ENCODE results near the gene P2RY6. TPM values are rescaled to one million over a fixed set of nuclear protein-coding genes. Genes with fewer than 3 reads are reported as not detected.

The P2RY6 gene
- total RNA-seq, 4 donors from 2014 or later, result 0.38 to 2.2 (median 1.4) TPM

DNA sequence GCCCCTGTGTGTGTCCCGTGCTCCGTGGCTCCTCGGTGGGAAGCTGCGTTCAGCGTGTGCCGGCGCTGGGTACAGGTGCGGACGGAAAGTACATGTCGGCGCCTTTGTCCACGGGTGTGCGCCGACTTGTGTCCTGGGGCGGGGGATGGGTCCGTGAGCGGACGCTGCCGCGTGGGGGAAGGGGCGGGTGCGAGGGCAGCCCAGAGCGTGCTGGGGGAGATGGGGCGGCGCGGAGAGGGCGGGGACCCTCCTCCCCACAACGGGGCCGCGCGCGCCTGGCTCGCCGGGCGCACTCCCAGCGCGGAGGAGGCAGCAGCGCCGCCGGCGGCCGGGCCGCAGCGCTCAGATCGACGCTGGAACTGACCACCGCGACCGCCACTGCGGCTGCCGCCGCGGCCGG is 70.5 kb downstream of the P2RY6 start:
- TF ChIP-seq CTCF (IDR thresholded peaks at IDR 0.05; ENCODE audit: low read depth), result no peak

- TF ChIP-seq CTCF (IDR thresholded peaks at IDR 0.05; ENCODE audit: low read depth), result no peak
Observed at GRCh38 chr11:73343076-73343873, 71.1 kb downstream of the P2RY6 start.

DNA sequence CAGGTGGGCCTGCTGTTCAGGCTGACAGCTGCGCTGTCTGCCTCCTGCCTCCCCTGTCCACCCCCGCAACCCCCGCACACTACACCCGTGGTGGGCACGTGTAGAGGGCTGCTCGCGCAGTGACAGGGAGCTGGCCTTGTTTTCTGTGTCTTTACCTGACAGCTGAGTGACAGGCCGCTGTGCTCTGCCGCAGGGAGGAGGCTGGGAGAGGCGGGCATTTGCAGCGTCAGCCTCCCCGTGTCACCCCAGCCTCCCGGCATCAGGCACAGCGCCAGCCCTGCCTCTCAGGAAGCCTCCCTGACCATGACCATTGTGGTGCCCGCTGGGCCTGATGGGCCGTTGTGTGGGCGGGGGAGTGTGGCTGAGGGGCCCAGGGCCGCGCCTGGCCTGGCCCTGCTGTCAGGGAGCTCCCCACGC is 72.1 kb downstream of the P2RY6 start:
- no peak for TF ChIP-seq CTCF (IDR thresholded peaks at IDR 0.05; ENCODE audit: low read depth)

- no peak for TF ChIP-seq CTCF (IDR thresholded peaks at IDR 0.05; ENCODE audit: low read depth)
Observed at GRCh38 chr11:73345481-73346160, 73.5 kb downstream of the P2RY6 start.

DNA sequence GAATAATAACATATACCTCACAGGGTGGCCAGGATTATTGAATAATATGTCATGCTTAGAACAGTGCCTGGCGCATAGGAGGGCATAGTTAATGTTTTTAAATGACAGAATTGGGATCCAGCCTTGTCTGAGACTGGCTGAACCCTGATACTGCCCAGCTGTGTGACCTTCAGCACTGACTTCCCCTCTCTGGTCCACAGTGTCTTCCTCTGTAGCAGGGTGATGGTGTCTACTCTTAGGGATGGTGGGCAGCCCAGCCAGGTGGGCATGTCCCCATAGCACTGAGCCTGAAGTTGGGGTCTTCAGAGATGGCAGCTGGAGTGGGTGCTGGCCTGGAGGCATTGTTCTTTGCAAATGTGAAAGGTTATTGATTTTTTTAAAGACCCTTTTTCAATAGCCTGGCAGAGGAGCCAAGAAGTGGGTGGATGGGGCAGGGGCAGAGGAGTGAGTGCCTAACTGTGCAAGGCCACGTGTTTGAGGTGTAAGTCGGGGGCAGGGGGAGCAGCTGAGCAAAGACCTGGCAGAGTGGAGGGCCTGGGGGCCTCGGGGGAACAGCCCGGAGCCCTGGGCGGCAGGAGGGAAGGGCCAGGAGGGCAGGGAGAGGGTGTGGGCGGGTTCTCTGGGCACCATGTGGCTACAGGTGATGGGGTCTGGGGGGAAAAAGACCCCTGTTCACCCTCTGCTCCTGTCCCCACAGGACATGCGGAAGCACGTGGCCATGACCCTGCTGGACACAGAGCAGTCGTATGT is 74.2 kb downstream of the P2RY6 start:
- TF ChIP-seq CTCF (IDR thresholded peaks at IDR 0.05; ENCODE audit: low read depth), result no peak

- TF ChIP-seq CTCF (IDR thresholded peaks at IDR 0.05; ENCODE audit: low read depth), result no peak
Observed at GRCh38 chr11:73347067-73347466, 74.9 kb downstream of the P2RY6 start.

Other genes with a start within 250 kb of the P2RY6 start
- 10 to 100 TPM; 26.2 to 34.7 (median 30.0) TPM for gene FCHSD2, start 130.0 kb upstream of the P2RY6 start, total RNA-seq
- gene P2RY2, start 54.1 kb upstream of the P2RY6 start, total RNA-seq, result under 1 TPM in 2 of 4 donors, not detected in 2; 0.17 to 0.57 TPM
- 10 to 100 TPM; 13.1 to 95.1 (median 28.3) TPM for gene ARHGEF17, start 35.9 kb downstream of the P2RY6 start, total RNA-seq
- 1 to 10 TPM; 3.1 to 5.1 (median 4.0) TPM for gene RELT, start 104.1 kb downstream of the P2RY6 start, total RNA-seq

Measured in subcutaneous adipose tissue (tissue), 4 donors.